Gastroesophageal sphincter (tissue), 3 donors: ENCODE results near the gene PCDH9.

Experiments used
- POLR2A ChIP-seq, 2 donors: fragments of 450-650 bp; IDR thresholded peaks; one replicate each; pipeline ENCODE4 v1.6.1; 2017; ENCODE audit warnings: antibody characterized with exemption in 2 of 2, mild to moderate bottlenecking in 2 of 2, moderate library complexity in 1 of 2
- TF ChIP-seq, protein P1 (sequence below), 4 experiments: fragments of 200-600 bp in 2 of 4; fragments of 450-650 bp in 2 of 4; sonication (generic) in 1 of 4; IDR thresholded peaks; one replicate each; pipeline ENCODE4 v1.5.1; 2017 to 2019; ENCODE audit warnings: antibody characterized with exemption in 4 of 4, mild to moderate bottlenecking in 2 of 4, moderate library complexity in 2 of 4

DNA sequence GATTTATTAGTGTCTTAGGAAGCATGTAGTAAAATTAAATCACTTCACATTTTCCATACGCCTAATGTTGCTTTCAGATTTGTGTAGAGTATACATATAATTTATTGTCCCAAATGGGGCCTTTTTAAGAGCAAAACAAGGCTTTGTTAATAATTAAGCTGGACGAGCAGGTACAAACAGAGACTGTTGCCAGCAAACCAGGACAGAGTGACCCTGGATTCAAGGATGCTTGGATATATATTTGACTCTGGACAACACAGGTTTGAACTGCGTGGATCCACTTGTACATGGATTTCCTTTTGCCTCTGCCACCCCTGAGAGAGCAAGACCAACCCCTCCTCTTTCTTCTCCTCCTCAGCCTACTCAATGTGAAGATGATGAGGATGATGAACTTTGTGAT lies 454.9 kb downstream of the PCDH9 start:
- TF ChIP-seq, protein P1, sequence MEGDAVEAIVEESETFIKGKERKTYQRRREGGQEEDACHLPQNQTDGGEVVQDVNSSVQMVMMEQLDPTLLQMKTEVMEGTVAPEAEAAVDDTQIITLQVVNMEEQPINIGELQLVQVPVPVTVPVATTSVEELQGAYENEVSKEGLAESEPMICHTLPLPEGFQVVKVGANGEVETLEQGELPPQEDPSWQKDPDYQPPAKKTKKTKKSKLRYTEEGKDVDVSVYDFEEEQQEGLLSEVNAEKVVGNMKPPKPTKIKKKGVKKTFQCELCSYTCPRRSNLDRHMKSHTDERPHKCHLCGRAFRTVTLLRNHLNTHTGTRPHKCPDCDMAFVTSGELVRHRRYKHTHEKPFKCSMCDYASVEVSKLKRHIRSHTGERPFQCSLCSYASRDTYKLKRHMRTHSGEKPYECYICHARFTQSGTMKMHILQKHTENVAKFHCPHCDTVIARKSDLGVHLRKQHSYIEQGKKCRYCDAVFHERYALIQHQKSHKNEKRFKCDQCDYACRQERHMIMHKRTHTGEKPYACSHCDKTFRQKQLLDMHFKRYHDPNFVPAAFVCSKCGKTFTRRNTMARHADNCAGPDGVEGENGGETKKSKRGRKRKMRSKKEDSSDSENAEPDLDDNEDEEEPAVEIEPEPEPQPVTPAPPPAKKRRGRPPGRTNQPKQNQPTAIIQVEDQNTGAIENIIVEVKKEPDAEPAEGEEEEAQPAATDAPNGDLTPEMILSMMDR (IDR thresholded peaks at IDR 0.05) = no peak
- no peak for TF ChIP-seq POLR2A (IDR thresholded peaks at IDR 0.05)
